Endothelial cell (in vitro differentiated cells): Measurements from ENCODE around the gene GNG3. TPM values are rescaled to one million over a fixed set of nuclear protein-coding genes. Genes with fewer than 3 reads are reported as not detected.

ENCODE experiments used
- DNase-seq: peaks from one replicate; pipeline ENCODE4 v3.0.0; 2021; ENCODE audit warnings: low spot score
- H3K27ac Mint-ChIP-seq: one replicate; pipeline ENCODE4 v1.8.0; 2021; ENCODE audit warnings: mixed read lengths, inconsistent platforms; ENCODE audit not compliant: unreplicated experiment
- H3K27me3 Mint-ChIP-seq: one replicate; pipeline ENCODE4 v1.8.0; 2021; ENCODE audit warnings: mild to moderate bottlenecking, moderate library complexity, mixed read lengths, inconsistent platforms; ENCODE audit not compliant: unreplicated experiment
- H3K36me3 Mint-ChIP-seq: one replicate; pipeline ENCODE4 v1.8.0; 2021; ENCODE audit warnings: mild to moderate bottlenecking, low read depth, mixed read lengths, inconsistent platforms; ENCODE audit not compliant: unreplicated experiment
- H3K4me1 Mint-ChIP-seq: one replicate; pipeline ENCODE4 v1.8.0; 2021; ENCODE audit warnings: mild to moderate bottlenecking, mixed read lengths, inconsistent platforms; ENCODE audit not compliant: unreplicated experiment
- H3K4me3 Mint-ChIP-seq: one replicate; pipeline ENCODE4 v1.8.0; 2021; ENCODE audit warnings: mild to moderate bottlenecking, mixed read lengths, inconsistent platforms; ENCODE audit not compliant: unreplicated experiment
- H3K9me3 Mint-ChIP-seq: one replicate; pipeline ENCODE4 v1.8.0; 2021; ENCODE audit warnings: mixed read lengths, inconsistent platforms; ENCODE audit not compliant: unreplicated experiment
- CTCF ChIP-seq: fragments of 200-600 bp; sonication (generic); IDR thresholded peaks from one replicate; pipeline ENCODE4 v1.5.0; 2021; ENCODE audit warnings: antibody characterized with exemption; ENCODE audit not compliant: unreplicated experiment
- total RNA-seq: library from RNA; stranded (reverse); fragmentation: NEBNext Ultra II Directional; extraction: Animal tissue kit (Norgen Biotek cat#: 25700); gene quantifications from one replicate; pipeline ENCODE4 v1.2.1, GENCODE V29; 2021; ENCODE audit not compliant: unreplicated experiment

Gene GNG3
- total RNA-seq, 1 donor from 2014 or later: 1.1 TPM

GRCh38 chr11:62708392-62708791 lies 916 bp downstream of the GNG3 start:
- Mint-ChIP-seq H3K4me1 (peaks cover 28% of the 10 kb centered on the region), H3K27me3 (peaks cover 9% of the 10 kb centered on the region), H3K36me3 (peaks cover 23% of the 10 kb centered on the region), H3K27ac (peak overlapping the region; percentile 97), H3K9me3 (no peaks in the 10 kb centered on the region), H3K4me3 (peak overlapping the region; percentile 92)
- no peak for TF ChIP-seq CTCF
- peak; percentile 8 for DNase-seq

GRCh38 chr11:62708793-62709192 lies 1.3 kb downstream of the GNG3 start:
- Mint-ChIP-seq H3K27ac (peak overlapping the region; percentile 97), H3K4me1 (peaks cover 28% of the 10 kb centered on the region), H3K36me3 (peaks cover 25% of the 10 kb centered on the region), H3K27me3 (peaks cover 9% of the 10 kb centered on the region), H3K4me3 (peak overlapping the region; percentile 92), H3K9me3 (no peaks in the 10 kb centered on the region)
- no peak for DNase-seq
- TF ChIP-seq CTCF: no peak

GRCh38 chr11:62709247-62710000 lies 1.9 kb downstream of the GNG3 start:
- peak; percentile 88 for DNase-seq
- peak overlapping the region; percentile 92 for H3K4me3 Mint-ChIP-seq
- H3K27me3 Mint-ChIP-seq: peaks cover 9% of the 10 kb centered on the region
- H3K27ac Mint-ChIP-seq: peak overlapping the region; percentile 97
- no peaks in the 10 kb centered on the region for H3K9me3 Mint-ChIP-seq
- H3K36me3 Mint-ChIP-seq: peaks cover 28% of the 10 kb centered on the region
- peaks cover 28% of the 10 kb centered on the region for H3K4me1 Mint-ChIP-seq
- no peak for TF ChIP-seq CTCF

- Mint-ChIP-seq H3K9me3 (no peaks in the 10 kb centered on the region), H3K27me3 (peaks cover 9% of the 10 kb centered on the region), H3K27ac (peak overlapping the region; percentile 97), H3K36me3 (peaks cover 32% of the 10 kb centered on the region), H3K4me1 (peaks cover 28% of the 10 kb centered on the region), H3K4me3 (peak overlapping the region; percentile 92)
- DNase-seq: no peak
- no peak for TF ChIP-seq CTCF
Observed at GRCh38 chr11:62710001-62710345, 2.5 kb downstream of the GNG3 start.

GRCh38 chr11:62712276-62712812 lies 4.9 kb downstream of the GNG3 start:
- TF ChIP-seq CTCF: no peak
- H3K27ac Mint-ChIP-seq: peak overlapping the region; percentile 2

More at GRCh38 chr11:62712276-62712812, 4.9 kb downstream of the GNG3 start:
- Mint-ChIP-seq H3K4me1 (peaks cover 21% of the 10 kb centered on the region), H3K9me3 (no peaks in the 10 kb centered on the region), H3K4me3 (no peak overlapping the region), H3K27me3 (peaks cover 2% of the 10 kb centered on the region), H3K36me3 (peaks cover 45% of the 10 kb centered on the region)
- DNase-seq: no peak
